H1 (cell line): Measurements from ENCODE around the gene DRAXIN. TPM values are rescaled to one million over a fixed set of nuclear protein-coding genes. Genes with fewer than 3 reads are reported as not detected.

Experiments used
- CTCF ChIA-PET: fragments of 300-600 bp; sonication (Branson Sonifier 250); formaldehyde crosslinking; loops from one replicate; lab custom pipeline; 2021; ENCODE audit not compliant: partially characterized antibody; lab: Charles Lee
- POLR2A ChIA-PET: fragments of 300-600 bp; sonication (Branson Sonifier 250); formaldehyde crosslinking; loops from one replicate; lab custom pipeline; 2021; ENCODE audit warnings: inconsistent platforms; ENCODE audit not compliant: partially characterized antibody; lab: Charles Lee
- DNase-seq, 2 experiments: peaks; one replicate each; pipeline versions ENCODE4 v3.0.0 to v3.0.0-alpha.2; 2010 to 2022; ENCODE audit warnings: low spot score in 2 of 2, low read depth in 1 of 2, mixed read lengths in 1 of 2
- FAIRE-seq: peaks from 2 replicates; lab custom pipeline; 2011; peaks lifted over from hg19 to GRCh38; lab: Jason Lieb, UNC
- H2AFZ ChIP-seq: 2 replicates; pipeline ENCODE4 v1.8.1; 2012; ENCODE audit warnings: low read length, inconsistent platforms
- H2AK5ac ChIP-seq: 2 replicates; pipeline ENCODE4 v1.6.1; 2013; ENCODE audit warnings: low read depth, low read length
- H2BK120ac ChIP-seq: replicated peaks from 2 replicates; pipeline ENCODE3; 2013; ENCODE audit warnings: low read depth, low read length, inconsistent platforms
- H2BK12ac ChIP-seq: 2 replicates; pipeline ENCODE4 v1.6.1; 2013; ENCODE audit warnings: low read depth, low read length
- H2BK15ac ChIP-seq: 2 replicates; pipeline ENCODE4 v1.6.1; 2013; ENCODE audit warnings: low read length
- H2BK20ac ChIP-seq: 2 replicates; pipeline ENCODE4 v1.6.1; 2013; ENCODE audit warnings: low read length
- H2BK5ac ChIP-seq: 2 replicates; pipeline ENCODE4 v1.6.1; 2013; ENCODE audit warnings: low read depth, low read length
- H3K14ac ChIP-seq: 2 replicates; pipeline ENCODE4 v1.6.1; 2013; ENCODE audit warnings: inconsistent platforms; ENCODE audit not compliant: insufficient read length
- H3K18ac ChIP-seq: 2 replicates; pipeline ENCODE4 v1.6.1; 2013; ENCODE audit warnings: low read length; ENCODE audit errors: extremely low read depth
- H3K23ac ChIP-seq: 2 replicates; pipeline ENCODE4 v1.6.1; 2013; ENCODE audit warnings: inconsistent platforms; ENCODE audit not compliant: insufficient read length
- H3K23me2 ChIP-seq: 2 replicates; pipeline ENCODE4 v1.6.1; 2013; ENCODE audit warnings: low read depth, low read length
- H3K27ac ChIP-seq: 2 replicates; pipeline ENCODE4 v1.6.1; 2011; ENCODE audit warnings: low read depth, low read length, inconsistent platforms
- H3K27me3 ChIP-seq, 4 experiments: replicated peaks in 1 of 4; 1 replicate in 1 of 4; 2 replicates in 3 of 4; pipeline versions ENCODE4 v1.6.1 to v1.8.1; 2011 to 2013; ENCODE audit warnings: low read length in 3 of 4, mild to moderate bottlenecking in 3 of 4, inconsistent platforms in 2 of 4, mixed read lengths in 2 of 4, moderate library complexity in 1 of 4; ENCODE audit not compliant: control insufficient read depth in 3 of 4, insufficient read depth in 3 of 4; ENCODE audit errors: extremely low read depth in 1 of 4
- H3K36me3 ChIP-seq, 4 experiments: 2 replicates each; pipeline versions ENCODE4 v1.6.1 to v1.8.1; 2011 to 2013; ENCODE audit warnings: mild to moderate bottlenecking in 4 of 4, low read length in 3 of 4, moderate library complexity in 2 of 4, control low read depth in 1 of 4, inconsistent platforms in 1 of 4; ENCODE audit not compliant: insufficient read depth in 4 of 4, control insufficient read depth in 2 of 4
- H3K4ac ChIP-seq: replicated peaks from 2 replicates; pipeline ENCODE3; 2013; ENCODE audit warnings: low read length, low read depth, mixed read lengths, inconsistent platforms; ENCODE audit not compliant: insufficient read length
- H3K4me1 ChIP-seq, 4 experiments: replicated peaks in 1 of 4; 1 replicate in 1 of 4; 2 replicates in 3 of 4; pipeline versions ENCODE4 v1.6.1 to v1.8.1; 2011 to 2013; ENCODE audit warnings: low read length in 3 of 4, inconsistent platforms in 2 of 4, mixed read lengths in 1 of 4; ENCODE audit not compliant: insufficient read depth in 4 of 4, control insufficient read depth in 3 of 4
- H3K4me2 ChIP-seq, 2 experiments: 2 replicates each; pipeline versions ENCODE4 v1.6.1 to v1.8.1; 2011 to 2013; ENCODE audit warnings: low read depth in 2 of 2, low read length in 2 of 2, control low read depth in 1 of 2, inconsistent platforms in 1 of 2, mild to moderate bottlenecking in 1 of 2; ENCODE audit not compliant: insufficient read depth in 1 of 2
- H3K4me3 ChIP-seq, 4 experiments: fragments of 200-600, 300-600 bp in 1 of 4; sonication (generic), shearing (Covaris generic), sonication (Bioruptor Twin) in 1 of 4; 2 replicates each; pipeline versions ENCODE4 v1.5.1 to v1.8.1; 2011 to 2016; ENCODE audit warnings: low read length in 4 of 4, low read depth in 3 of 4, control low read depth in 2 of 4, inconsistent platforms in 2 of 4, mild to moderate bottlenecking in 2 of 4, mixed read lengths in 1 of 4, moderate library complexity in 1 of 4; ENCODE audit not compliant: insufficient read depth in 2 of 4; ENCODE audit errors: extremely low read depth in 1 of 4
- H3K56ac ChIP-seq: replicated peaks from 2 replicates; pipeline ENCODE3; 2013; ENCODE audit warnings: low read depth, mild to moderate bottlenecking, mixed read lengths, low read length, inconsistent platforms; ENCODE audit not compliant: insufficient read length
- H3K79me1 ChIP-seq: 2 replicates; pipeline ENCODE4 v1.6.1; 2013; ENCODE audit warnings: low read depth, low read length, control low read depth
- H3K79me2 ChIP-seq, 2 experiments: 2 replicates each; pipeline versions ENCODE4 v1.6.1 to v1.8.1; 2012 to 2013; ENCODE audit warnings: low read length in 2 of 2, mild to moderate bottlenecking in 2 of 2, inconsistent platforms in 1 of 2; ENCODE audit not compliant: insufficient read depth in 2 of 2, control insufficient read depth in 1 of 2
- H3K9ac ChIP-seq, 4 experiments: replicated peaks in 1 of 4; 1 replicate in 1 of 4; 2 replicates in 3 of 4; pipeline versions ENCODE4 v1.6.1 to v1.8.1; 2011 to 2013; ENCODE audit warnings: low read depth in 3 of 4, low read length in 3 of 4, control low read depth in 2 of 4, mild to moderate bottlenecking in 2 of 4, moderate library complexity in 2 of 4, inconsistent platforms in 1 of 4; ENCODE audit errors: extremely low read depth in 1 of 4
- H3K9me3 ChIP-seq, 2 experiments: 2 replicates each; pipeline versions ENCODE4 v1.6.1 to v1.8.1; 2012 to 2013; ENCODE audit warnings: mild to moderate bottlenecking in 2 of 2, moderate library complexity in 2 of 2, control low read depth in 1 of 2, inconsistent platforms in 1 of 2, low read depth in 1 of 2, low read length in 1 of 2, mixed read lengths in 1 of 2; ENCODE audit not compliant: insufficient read depth in 2 of 2
- H4K20me1 ChIP-seq, 2 experiments: replicated peaks in 1 of 2; 2 replicates each; pipeline versions ENCODE3 to v1.8.1; 2011 to 2013; ENCODE audit warnings: inconsistent platforms in 2 of 2, low read length in 2 of 2, mild to moderate bottlenecking in 1 of 2; ENCODE audit not compliant: insufficient read depth in 2 of 2, control insufficient read depth in 1 of 2
- H4K5ac ChIP-seq: 2 replicates; pipeline ENCODE4 v1.6.1; 2013; ENCODE audit warnings: low read length, low read depth, mixed read lengths, inconsistent platforms; ENCODE audit not compliant: insufficient read length
- H4K8ac ChIP-seq: 2 replicates; pipeline ENCODE4 v1.8.0; 2013; ENCODE audit warnings: mild to moderate bottlenecking, moderate library complexity, low read length, inconsistent platforms; ENCODE audit not compliant: insufficient read depth; ENCODE audit errors: extremely low read depth
- H4K91ac ChIP-seq: replicated peaks from 2 replicates; pipeline ENCODE3; 2013; ENCODE audit warnings: low read length, mixed read lengths, inconsistent platforms; ENCODE audit not compliant: insufficient read length
- BACH1 ChIP-seq: IDR thresholded peaks from 2 replicates; pipeline ENCODE4 v1.6.1; 2012; ENCODE audit warnings: low read length, improper control_type of control experiment
- CREB1 ChIP-seq: IDR thresholded peaks from 2 replicates; pipeline ENCODE4 v1.6.1; 2012; ENCODE audit warnings: inconsistent platforms
- GABPA ChIP-seq: IDR thresholded peaks from 2 replicates; pipeline ENCODE4 v1.6.1; 2011; ENCODE audit warnings: mild to moderate bottlenecking, low read length, moderate library complexity, borderline replicate concordance; ENCODE audit not compliant: insufficient read depth
- JUN ChIP-seq: IDR thresholded peaks from 2 replicates; pipeline ENCODE4 v1.6.1; 2011; ENCODE audit warnings: low read depth, mild to moderate bottlenecking, improper control_type of control experiment, low read length
- KDM5A ChIP-seq: fragments of 200-600 bp; IDR thresholded peaks from 2 replicates; pipeline ENCODE4 v1.7.1; 2012; ENCODE audit warnings: mild to moderate bottlenecking, low read length, inconsistent platforms, mixed read lengths
- MAX ChIP-seq: IDR thresholded peaks from 2 replicates; pipeline ENCODE4 v1.6.1; 2012; ENCODE audit warnings: inconsistent platforms
- NANOG ChIP-seq: IDR thresholded peaks from 2 replicates; pipeline ENCODE4 v1.6.1; 2011; ENCODE audit warnings: low read length, low read depth, mild to moderate bottlenecking, inconsistent platforms; ENCODE audit not compliant: insufficient read depth, poor library complexity, severe bottlenecking
- PHF8 ChIP-seq: fragments of 200-600 bp; sonication (generic); conservative IDR thresholded peaks from 2 replicates; pipeline ENCODE4 v1.7.1; 2012; ENCODE audit warnings: low read depth, mild to moderate bottlenecking, inconsistent platforms, low read length, moderate library complexity
- POLR2AphosphoS5 ChIP-seq: IDR thresholded peaks from 2 replicates; pipeline ENCODE4 v1.6.1; 2011; ENCODE audit warnings: low read depth, low read length
- RAD21 ChIP-seq, 2 experiments: IDR thresholded peaks in 1 of 2; conservative IDR thresholded peaks in 1 of 2; 2 replicates each; pipeline ENCODE4 v1.6.1; 2011; ENCODE audit warnings: low read depth in 2 of 2, low read length in 2 of 2, improper control_type of control experiment in 1 of 2, inconsistent platforms in 1 of 2, mild to moderate bottlenecking in 1 of 2, moderate library complexity in 1 of 2
- RBBP5 ChIP-seq: IDR thresholded peaks from 2 replicates; pipeline ENCODE4 v1.7.1; 2012; ENCODE audit warnings: low read depth, mild to moderate bottlenecking, inconsistent platforms, low read length, moderate library complexity, borderline replicate concordance
- RFX5 ChIP-seq: IDR thresholded peaks from 2 replicates; pipeline ENCODE4 v1.6.1; 2011; ENCODE audit warnings: low read depth, low read length, improper control_type of control experiment, borderline replicate concordance
- WGBS, 2 experiments: shearing (Covaris generic) in 1 of 2; methylation state at CpG; one replicate each; pipeline versions ENCODE4 v1.1.6 to v1.1.7; 2013 to 2015; ENCODE audit warnings: low lambda C conversion rate in 2 of 2, mixed read lengths in 2 of 2, inconsistent platforms in 1 of 2, low coverage in 1 of 2, missing lambda C conversion rate in 1 of 2; ENCODE audit not compliant: insufficient replicate concordance in 2 of 2, insufficient coverage in 1 of 2, insufficient read length in 1 of 2; ENCODE audit errors: extremely low coverage in 1 of 2, missing lambda C conversion rate in 1 of 2; 5-methylcytosine and 5-hydroxymethylcytosine counted together
- polyA plus RNA-seq, 7 experiments: library from polyadenylated mRNA; depleted of rRNA in 3 of 7; stranded (reverse) in 5 of 7; unstranded in 2 of 7; fragments of >200 nt in 5 of 7; fragments of 200-250 nt in 2 of 7; gene quantifications; 1 replicate in 5 of 7; 2 replicates in 1 of 7; 4 replicates in 1 of 7; pipeline versions ENCODE4 v1.2.1 to v1.2.3, GENCODE V29; 2011 to 2013; ENCODE audit warnings: missing spikeins in 2 of 7, mixed read lengths in 2 of 7
- total RNA-seq: library from RNA; stranded (reverse); fragmentation: NEBNext Ultra II Directional; extraction: Animal tissue kit (Norgen Biotek cat#: 25700); gene quantifications from 2 replicates; pipeline ENCODE4 v1.2.1, GENCODE V29; 2021

DRAXIN gene
- total and polyA plus RNA-seq, 2 of the 8 experiments (the other 6 are each of a cell fraction or from before 2014, with no cell fraction given) = 4.6 to 17.6 TPM

DNA sequence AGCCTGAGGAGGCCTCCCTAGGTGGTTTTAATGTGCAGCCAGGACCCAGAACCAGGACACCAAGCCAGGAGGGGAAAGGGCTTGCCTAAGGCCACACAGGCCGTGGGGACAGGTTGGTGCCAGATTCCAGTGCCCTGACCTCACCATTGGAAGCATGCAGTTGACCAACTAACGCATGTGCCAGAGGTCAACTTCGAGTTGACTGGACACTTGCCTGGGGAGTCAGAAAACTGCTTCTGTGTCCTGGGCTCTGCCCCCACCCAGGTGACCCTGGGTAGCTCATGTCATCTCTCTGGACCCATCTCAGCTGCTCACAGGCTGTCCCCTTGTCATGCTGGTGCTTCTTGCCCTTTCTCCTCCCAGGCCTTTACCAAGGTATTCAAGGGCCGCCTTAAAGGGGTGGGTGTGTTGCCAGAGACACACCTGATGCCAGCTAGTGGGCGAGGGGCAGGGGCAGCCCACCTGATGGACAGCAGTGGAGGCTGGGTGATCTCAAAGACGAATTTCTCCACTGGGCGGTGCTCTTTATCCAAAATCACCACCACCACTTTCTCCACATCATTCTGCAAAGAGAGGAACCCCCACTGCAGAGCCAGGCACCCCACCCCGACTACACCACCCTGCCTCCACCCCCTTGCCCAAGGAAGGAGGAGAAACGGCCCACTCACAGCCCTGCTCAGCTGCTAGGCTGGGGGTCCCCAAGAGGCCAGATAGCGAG is 15.0 kb upstream of the DRAXIN start:
- WGBS, 2 experiments = 83% methylated on average over 9 of the region's 10 CpGs; no CpG with 5 or more reads in 1 of the 2 experiments
- CTCF ChIA-PET = interaction anchor here (0.6 to 21.6 kb wide), 19 partner anchors 8 to 128 kb away, joined by 3 to 266 read pairs (median 6); partner anchors contain the start of genes DRAXIN and FBXO6
- TF ChIP-seq NANOG (no peak), RBBP5 (no peak), RAD21 (IDR thresholded peaks at IDR 0.05 in 1 of 2, conservative IDR thresholded peaks at IDR 0.05 in 1 of 2; ENCODE audit: low read depth in 2 of 2, low read length in 2 of 2) (peak; percentile 48 to 55; a peak in 3 of 4 replicates), PHF8 (no peak), CREB1 (no peak), MAX (no peak), RFX5 (no peak), POLR2AphosphoS5 (no peak; the same call in 1 of the 2 replicates), GABPA (no peak), KDM5A (no peak), JUN (no peak), BACH1 (no peak)

More for the DNA sequence above, 15.0 kb upstream of the DRAXIN start:
- Histone ChIP-seq H3K79me1 (peaks cover 9% of the 10 kb centered on the region; the same call in 1 of the 2 replicates), H2BK12ac (no peak overlapping the region), H3K18ac (no peak overlapping the region), H3K14ac (no peak overlapping the region), H2BK120ac (no peak overlapping the region), H3K23ac (no peak overlapping the region), H2BK5ac (no peak overlapping the region), H3K9ac (no peak overlapping the region), H2AFZ (no peak overlapping the region), H3K4me3 (no peak overlapping the region), H3K23me2 (peaks cover 6% of the 10 kb centered on the region), H2AK5ac (no peak overlapping the region), H3K4me2 (no peak overlapping the region), H3K79me2 (peaks cover 0 to 21% of the 10 kb centered on the region in 2 experiments; a peak in 2 of 4 replicates), H3K4ac (no peak overlapping the region), H2BK20ac (no peak overlapping the region), H3K27ac (no peak overlapping the region), H3K27me3 (no peaks in the 10 kb centered on the region), H2BK15ac (no peak overlapping the region), H3K36me3 (peaks cover 40 to 77% (median 54%) of the 10 kb centered on the region in 4 experiments), H4K8ac (peak overlapping the region; percentile 45), H4K20me1 (peaks cover 22 to 38% of the 10 kb centered on the region in 2 experiments), H3K9me3 (no peaks in the 10 kb centered on the region), H4K5ac (no peak overlapping the region), H3K56ac (no peak overlapping the region), H3K4me1 (peaks cover 0 to 3% (median under 1%) of the 10 kb centered on the region in 4 experiments; a peak in 3 of 7 replicates), H4K91ac (no peak overlapping the region)
- POLR2A ChIA-PET = interaction anchor here (0.7 to 32.0 kb wide), 13 partner anchors 4 to 112 kb away, joined by 3 to 1025 read pairs (median 4); partner anchors contain the start of genes DRAXIN, FBXO6 and MAD2L2
- FAIRE-seq (no peak), DNase-seq (no peak)
